Thyroid gland (tissue), 4 donors: ENCODE results near the gene ZNF205. TPM values are rescaled to one million over a fixed set of nuclear protein-coding genes. Genes with fewer than 3 reads are reported as not detected.
A peak's percentile ranks its signal among the peaks of the same experiment; 100 is the strongest.

Source experiments
- DNase-seq, 2 donors: peaks; one replicate each; pipeline ENCODE4 v3.0.0-alpha.2; 2019
- H3K27ac ChIP-seq, 3 donors: fragments of 200-600 bp; sonication (generic); 1 replicate in 2 of 3; 2 replicates in 1 of 3; pipeline ENCODE4 v1.5.1; 2016 to 2019; ENCODE audit warnings: mild to moderate bottlenecking in 1 of 3, moderate library complexity in 1 of 3
- H3K27me3 ChIP-seq: fragments of 200-600 bp; sonication (generic); one replicate; pipeline ENCODE4 v1.5.1; 2019
- H3K36me3 ChIP-seq, 2 donors: fragments of 200-600 bp; sonication (generic); one replicate each; pipeline ENCODE4 v1.5.1; 2016 to 2019
- H3K4me1 ChIP-seq, 2 donors: fragments of 200-600 bp; sonication (generic); one replicate each; pipeline ENCODE4 v1.5.1; 2017 to 2019
- H3K4me3 ChIP-seq, 3 donors: fragments of 200-600 bp; sonication (generic); replicated peaks in 1 of 3; 1 replicate in 2 of 3; 2 replicates in 1 of 3; pipeline ENCODE4 v1.5.1; 2016; ENCODE audit warnings: mild to moderate bottlenecking in 1 of 3
- H3K9me3 ChIP-seq: fragments of 200-600 bp; sonication (generic); one replicate; pipeline ENCODE4 v1.5.1; 2017
- POLR2A ChIP-seq, 2 donors: fragments of 450-650 bp; IDR thresholded peaks; one replicate each; pipeline ENCODE4 v1.6.1; 2017; ENCODE audit warnings: antibody characterized with exemption in 2 of 2, mild to moderate bottlenecking in 2 of 2, moderate library complexity in 1 of 2
- WGBS, 2 donors: methylation state at CpG; one replicate each; pipeline ENCODE4 v1.1.5; 2017; 5-methylcytosine and 5-hydroxymethylcytosine counted together
- intact Hi-C: fragments of 100-400 bp; cut with DNase I; formaldehyde crosslinking; loops from one replicate; pipeline ENCODE4 v1.15.1; 2023
- total RNA-seq, 4 donors: library from RNA; depleted of rRNA; stranded (reverse); fragments of >200 nt; gene quantifications; one replicate each; pipeline ENCODE4 v1.2.3, GENCODE V29; 2016
- TF ChIP-seq, protein P1 (sequence below), 6 experiments: fragments of 200-600 bp in 3 of 6; fragments of 450-650 bp in 3 of 6; sonication (generic) in 3 of 6; IDR thresholded peaks; one replicate each; pipeline ENCODE4 v1.5.1; 2016 to 2019; ENCODE audit warnings: antibody characterized with exemption in 6 of 6, mild to moderate bottlenecking in 2 of 6, inconsistent platforms in 1 of 6, moderate library complexity in 1 of 6

The ZNF205 gene
- total RNA-seq, 4 donors from 2014 or later = 18.5 to 28.9 (median 19.6) TPM

DNA sequence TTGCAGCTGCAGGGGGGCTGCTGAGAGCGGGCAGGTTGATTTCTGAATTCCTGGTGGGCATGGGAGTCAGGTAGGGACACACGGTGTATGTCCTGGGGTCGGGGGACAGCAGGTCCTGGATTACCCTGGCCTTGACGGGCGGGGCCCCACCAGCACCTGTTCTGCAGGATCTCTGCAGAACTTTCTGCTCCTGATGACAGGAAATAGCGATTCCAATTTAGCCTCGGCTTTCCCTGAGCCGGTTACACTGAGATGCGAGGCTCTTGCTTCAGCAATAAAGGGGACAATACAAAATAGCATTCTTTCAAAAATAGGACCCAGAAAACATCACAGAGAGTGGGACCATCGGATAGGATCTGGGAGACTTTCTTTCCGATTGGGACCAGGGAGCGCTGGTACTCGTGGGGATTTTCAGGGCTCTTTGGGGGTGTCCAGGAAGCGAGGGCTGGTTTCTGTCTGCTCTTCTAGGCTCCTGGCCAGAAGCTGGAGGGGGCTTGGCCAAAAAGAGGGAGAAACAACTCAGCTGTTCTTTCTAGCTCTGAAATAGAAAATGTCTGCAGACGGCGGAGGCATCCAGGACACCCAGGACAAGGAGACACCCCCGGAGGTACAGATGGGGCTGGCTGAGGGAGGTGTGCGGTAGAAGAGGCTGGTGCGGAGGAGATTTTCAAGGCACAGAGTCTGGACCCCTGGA is 642 bp downstream of the ZNF205 start:
- no peak for DNase-seq
- 19 to 30% methylated on average over 18 to 19 of the region's 19 CpGs for WGBS, 2 donors
- Histone ChIP-seq H3K9me3 (no peaks in the 10 kb centered on the region), H3K4me1 (peaks cover 19 to 24% of the 10 kb centered on the region in 2 donors), H3K36me3 (no peaks in the 10 kb centered on the region), H3K27me3 (no peaks in the 10 kb centered on the region), H3K4me3 (peak overlapping the region; percentile 58 to 69 (median 61)), H3K27ac (peak overlapping the region in 2 of 3 donors; percentile 65 to 73)
- intact Hi-C loops = loop anchor here (10.0 kb wide), 1 partner anchor 52 kb away; no protein-coding TSS in a partner anchor
- TF ChIP-seq, protein P1, sequence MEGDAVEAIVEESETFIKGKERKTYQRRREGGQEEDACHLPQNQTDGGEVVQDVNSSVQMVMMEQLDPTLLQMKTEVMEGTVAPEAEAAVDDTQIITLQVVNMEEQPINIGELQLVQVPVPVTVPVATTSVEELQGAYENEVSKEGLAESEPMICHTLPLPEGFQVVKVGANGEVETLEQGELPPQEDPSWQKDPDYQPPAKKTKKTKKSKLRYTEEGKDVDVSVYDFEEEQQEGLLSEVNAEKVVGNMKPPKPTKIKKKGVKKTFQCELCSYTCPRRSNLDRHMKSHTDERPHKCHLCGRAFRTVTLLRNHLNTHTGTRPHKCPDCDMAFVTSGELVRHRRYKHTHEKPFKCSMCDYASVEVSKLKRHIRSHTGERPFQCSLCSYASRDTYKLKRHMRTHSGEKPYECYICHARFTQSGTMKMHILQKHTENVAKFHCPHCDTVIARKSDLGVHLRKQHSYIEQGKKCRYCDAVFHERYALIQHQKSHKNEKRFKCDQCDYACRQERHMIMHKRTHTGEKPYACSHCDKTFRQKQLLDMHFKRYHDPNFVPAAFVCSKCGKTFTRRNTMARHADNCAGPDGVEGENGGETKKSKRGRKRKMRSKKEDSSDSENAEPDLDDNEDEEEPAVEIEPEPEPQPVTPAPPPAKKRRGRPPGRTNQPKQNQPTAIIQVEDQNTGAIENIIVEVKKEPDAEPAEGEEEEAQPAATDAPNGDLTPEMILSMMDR (IDR thresholded peaks at IDR 0.05) = no peak
- TF ChIP-seq POLR2A (IDR thresholded peaks at IDR 0.05) = no peak

DNA sequence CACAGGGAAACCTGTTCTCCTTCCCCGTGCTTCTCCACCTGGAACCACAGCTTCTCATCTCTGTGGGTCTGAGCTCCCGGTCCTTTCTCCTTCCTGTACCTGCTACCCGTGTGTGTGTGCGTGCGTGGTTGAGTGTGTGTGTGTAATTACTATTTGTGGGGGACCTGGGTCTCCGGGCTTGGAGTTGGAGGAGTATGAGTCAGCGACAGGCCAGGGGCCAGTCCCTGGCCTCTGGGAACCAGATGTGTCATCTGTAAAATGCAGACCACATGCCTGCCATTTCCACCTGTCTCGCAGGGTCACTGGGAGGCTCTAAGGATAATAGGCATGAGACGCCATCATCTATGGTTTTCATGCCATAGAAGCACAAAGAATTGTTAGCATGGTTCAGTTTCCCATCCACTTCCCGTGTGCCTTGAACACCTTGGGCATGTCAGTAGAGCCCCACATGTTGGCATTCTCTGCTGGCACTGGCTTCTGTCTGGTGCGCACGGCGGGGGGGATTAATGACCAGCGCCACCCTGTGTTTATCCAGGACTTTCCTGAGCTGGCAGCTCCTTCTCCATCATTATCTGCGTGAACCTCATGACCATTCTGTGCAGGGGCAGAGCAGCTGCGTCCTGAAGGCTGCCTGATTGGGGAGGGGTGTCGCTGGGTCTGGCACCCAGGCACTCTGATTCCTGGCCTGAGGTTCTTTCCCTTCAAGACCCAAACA is 1.5 kb downstream of the ZNF205 start:
- no peaks in the 10 kb centered on the region for H3K9me3 ChIP-seq
- H3K4me3 ChIP-seq = no peak overlapping the region
- WGBS, 2 donors = 63 to 69% methylated on average over 14 to 17 of the region's 17 CpGs

DNA sequence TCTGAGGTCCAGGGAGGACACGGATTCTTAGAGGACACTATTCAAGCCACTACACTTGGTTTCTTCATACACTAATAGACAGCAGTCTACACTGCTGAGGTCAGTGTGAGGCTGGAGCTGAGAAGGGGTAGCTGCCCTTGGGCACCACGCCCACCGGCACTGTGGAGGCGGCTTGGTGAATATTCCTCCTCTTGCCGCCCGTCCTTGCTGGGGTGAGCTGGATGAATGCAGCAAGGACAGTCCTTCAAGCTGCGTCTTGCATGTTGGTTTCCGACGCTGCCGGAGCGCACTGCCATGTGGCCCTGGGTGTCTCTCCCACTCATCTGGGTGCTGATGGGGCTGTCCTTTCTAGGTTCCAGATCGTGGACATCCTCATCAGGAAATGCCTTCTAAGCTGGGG is 2.6 kb downstream of the ZNF205 start:
- no peaks in the 10 kb centered on the region for H3K27me3 ChIP-seq
- intact Hi-C loops = loop anchor here (10.0 kb wide), 1 partner anchor 50 kb away; no protein-coding TSS in a partner anchor
- TF ChIP-seq, protein P1 (IDR thresholded peaks at IDR 0.05) = no peak
- TF ChIP-seq POLR2A (IDR thresholded peaks at IDR 0.05) = no peak
- no peak overlapping the region for H3K27ac ChIP-seq
- H3K36me3 ChIP-seq = peaks cover 6 to 7% of the 10 kb centered on the region in 2 donors
- no peak for DNase-seq
- 95 to 99% methylated on average over 11 to 12 of the region's 12 CpGs for WGBS, 2 donors
- H3K9me3 ChIP-seq = no peaks in the 10 kb centered on the region
- H3K4me3 ChIP-seq = no peak overlapping the region
- H3K4me1 ChIP-seq = peaks cover 19 to 24% of the 10 kb centered on the region in 2 donors

More for the DNA sequence above, 1.5 kb downstream of the ZNF205 start:
- Histone ChIP-seq H3K27me3 (no peaks in the 10 kb centered on the region), H3K36me3 (no peaks in the 10 kb centered on the region), H3K27ac (no peak overlapping the region), H3K4me1 (peaks cover 19 to 24% of the 10 kb centered on the region in 2 donors)
- DNase-seq = no peak
- intact Hi-C loops = loop anchor here (10.0 kb wide), 1 partner anchor 51 kb away; no protein-coding TSS in a partner anchor
- TF ChIP-seq POLR2A (IDR thresholded peaks at IDR 0.05) = no peak
- TF ChIP-seq, protein P1 (IDR thresholded peaks at IDR 0.05) = no peak

DNA sequence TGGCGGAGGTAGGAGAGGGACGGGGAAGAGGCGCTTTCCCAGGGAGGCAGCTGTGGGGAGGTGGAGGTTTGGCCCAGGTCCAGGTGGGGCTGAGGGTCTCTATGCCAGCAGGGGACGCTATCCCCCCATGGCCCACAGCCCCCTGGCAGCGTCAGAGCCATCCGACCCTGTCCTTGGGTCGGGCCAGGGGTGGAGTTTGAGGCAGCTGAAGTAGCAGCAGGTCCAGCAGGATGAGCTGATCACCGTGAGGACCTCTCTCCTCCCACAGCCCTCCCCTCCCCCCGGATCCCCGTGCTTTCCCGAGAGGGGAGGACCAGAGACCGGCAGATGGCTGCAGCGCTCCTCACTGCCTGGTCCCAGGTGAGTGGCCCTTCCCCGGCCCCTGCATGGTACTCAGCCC is 3.2 kb downstream of the ZNF205 start:
- 72 to 78% methylated on average over 7 to 12 of the region's 14 CpGs for WGBS, 2 donors
- peaks cover 9 to 11% of the 10 kb centered on the region in 2 donors for H3K36me3 ChIP-seq

More for the DNA sequence above, 3.2 kb downstream of the ZNF205 start:
- Histone ChIP-seq H3K4me3 (no peak overlapping the region), H3K9me3 (no peaks in the 10 kb centered on the region), H3K27ac (no peak overlapping the region), H3K4me1 (peaks cover 19 to 24% of the 10 kb centered on the region in 2 donors), H3K27me3 (no peaks in the 10 kb centered on the region)
- TF ChIP-seq, protein P1 (IDR thresholded peaks at IDR 0.05) = no peak
- TF ChIP-seq POLR2A (IDR thresholded peaks at IDR 0.05) = no peak
- DNase-seq = no peak
- intact Hi-C loops = loop anchor here (10.0 kb wide), 1 partner anchor 49 kb away; no protein-coding TSS in a partner anchor
